ENCODE results near the gene IFI6.
A peak's percentile ranks its signal among the peaks of the same experiment; 100 is the strongest.

IFI6 gene

GRCh38 chr1:27658951-27659496, 13.0 kb downstream of the IFI6 start:
- Histone ChIP-seq H3K27ac (peak overlapping the region; percentile 76 to 98 (median 94)), H3K4me1 (peaks cover 72 to 91% (median 87%) of the 10 kb centered on the region in 10 experiments)
- no peak for TF ChIP-seq Cebpa-rat (IDR thresholded peaks at IDR 0.05)

DNA sequence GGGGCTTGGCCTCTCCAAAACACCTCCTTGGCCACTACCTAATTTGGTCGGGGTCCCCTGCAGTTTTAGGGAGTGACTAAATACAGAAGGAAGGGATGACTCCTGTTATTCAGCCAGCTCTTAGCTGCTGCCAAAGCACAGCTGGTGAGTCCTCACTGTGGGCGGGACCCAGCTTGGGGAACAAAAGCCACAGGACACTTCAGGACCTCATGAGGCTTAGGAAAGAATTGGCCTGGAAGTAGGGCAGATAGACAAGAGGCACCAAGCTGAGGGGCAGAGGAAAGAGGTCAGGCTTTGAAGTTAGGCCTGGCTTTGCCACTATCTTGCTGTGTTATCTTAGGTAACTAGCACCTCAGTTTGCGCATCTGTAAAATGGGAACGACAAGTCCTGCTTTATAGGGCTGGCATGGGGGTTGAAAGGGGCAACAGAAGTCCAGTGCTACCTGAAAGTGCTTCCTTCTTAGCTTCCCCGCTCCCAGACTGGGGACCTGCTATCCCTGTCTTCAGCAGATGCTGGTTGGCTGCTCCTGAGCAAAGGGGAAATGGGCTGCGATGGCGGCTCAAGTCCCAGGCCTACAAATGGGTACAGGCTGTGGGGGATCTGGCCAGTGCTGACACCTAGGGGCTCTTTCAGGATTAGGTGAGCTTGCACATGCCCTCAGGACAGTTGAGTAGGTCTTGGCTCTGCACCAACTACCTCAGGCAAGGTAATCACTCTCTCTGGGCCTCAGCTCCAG, 15.7 kb downstream of the IFI6 start:
- no peak for TF ChIP-seq Cebpa-rat (IDR thresholded peaks at IDR 0.05)
- Histone ChIP-seq H3K36me3 (no peaks in the 10 kb centered on the region), H3K4me2 (peak overlapping the region; percentile 37 to 79 (median 60)), H3K27me3 (no peaks in the 10 kb centered on the region), H3K4me1 (peaks cover 63 to 86% (median 74%) of the 10 kb centered on the region in 10 experiments), H3K9ac (peak overlapping the region in 8 of 11 experiments; percentile 2 to 53 (median 28); a peak in 8 of 22 replicates), H3K4me3 (no peak overlapping the region), H3K9me3 (replicated peaks in 1 of 11) (no peaks in the 10 kb centered on the region), H3K27ac (peak overlapping the region in 10 of 11 experiments; percentile 4 to 66 (median 54); a peak in 18 of 22 replicates), H4K20me1 (no peaks in the 10 kb centered on the region)

More at GRCh38 chr1:27658951-27659496, 13.0 kb downstream of the IFI6 start:
- no peaks in the 10 kb centered on the region for H4K20me1 ChIP-seq
- no peaks in the 10 kb centered on the region for H3K9me3 ChIP-seq (replicated peaks in 1 of 11)
- H3K4me2 ChIP-seq = peak overlapping the region; percentile 74 to 95 (median 90)
- peak overlapping the region; percentile 51 to 73 (median 60); a peak in 18 of 20 replicates for H3K4me3 ChIP-seq
- peak overlapping the region; percentile 77 to 88 (median 85) for H3K9ac ChIP-seq
- no peaks in the 10 kb centered on the region for H3K36me3 ChIP-seq
- H3K27me3 ChIP-seq = no peaks in the 10 kb centered on the region

DNA sequence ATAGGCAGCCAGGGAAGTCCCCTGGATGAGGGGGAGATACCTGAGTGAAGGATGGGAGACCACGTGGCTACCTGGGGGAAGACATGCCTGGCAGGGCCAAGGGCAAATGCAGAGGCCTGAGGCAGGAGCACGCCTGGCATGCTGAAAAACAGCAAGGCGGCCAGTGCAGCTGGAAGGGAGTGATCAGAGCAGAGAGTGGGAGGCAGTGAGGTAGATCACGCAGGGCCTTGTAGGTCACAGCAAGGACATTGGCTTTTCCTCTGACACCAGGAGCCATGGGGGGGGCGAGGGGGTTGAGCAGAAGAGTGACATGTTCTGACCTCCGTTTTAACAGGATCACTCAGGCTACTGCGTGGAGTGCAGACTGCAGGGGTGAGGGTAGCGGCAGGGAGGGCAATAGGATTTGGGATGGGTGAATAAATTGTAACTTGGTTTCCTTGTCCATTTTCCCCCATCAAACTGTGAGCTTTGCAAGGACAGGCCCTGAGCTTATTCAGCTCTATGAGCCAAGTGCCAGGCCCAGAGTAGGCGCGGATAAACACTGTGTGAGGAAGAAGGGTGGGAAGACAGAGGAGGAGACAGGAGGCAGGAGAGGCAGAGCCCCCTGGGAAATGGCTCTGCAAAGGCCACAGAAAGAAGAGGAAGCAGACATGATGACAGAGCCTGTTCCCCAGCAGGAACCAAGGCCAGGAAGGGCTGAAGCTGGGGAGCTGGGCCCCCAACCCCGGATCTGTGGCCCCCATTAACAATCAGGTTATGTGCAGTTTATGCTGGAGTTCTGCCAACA, 16.6 kb downstream of the IFI6 start:
- H3K9me3 ChIP-seq (replicated peaks in 1 of 11) = no peaks in the 10 kb centered on the region
- no peak for TF ChIP-seq Cebpa-rat (IDR thresholded peaks at IDR 0.05)
- peaks cover 61 to 86% (median 74%) of the 10 kb centered on the region in 10 experiments for H3K4me1 ChIP-seq
- no peaks in the 10 kb centered on the region for H4K20me1 ChIP-seq
- H3K9ac ChIP-seq = peak overlapping the region in 7 of 11 experiments; percentile 5 to 53 (median 28); a peak in 8 of 22 replicates
- H3K4me3 ChIP-seq = no peak overlapping the region
- peak overlapping the region in 7 of 11 experiments; percentile 46 to 66 (median 54); a peak in 14 of 22 replicates for H3K27ac ChIP-seq
- no peaks in the 10 kb centered on the region for H3K36me3 ChIP-seq
- H3K4me2 ChIP-seq = peak overlapping the region; percentile 37 to 79 (median 60)
- no peaks in the 10 kb centered on the region for H3K27me3 ChIP-seq

DNA sequence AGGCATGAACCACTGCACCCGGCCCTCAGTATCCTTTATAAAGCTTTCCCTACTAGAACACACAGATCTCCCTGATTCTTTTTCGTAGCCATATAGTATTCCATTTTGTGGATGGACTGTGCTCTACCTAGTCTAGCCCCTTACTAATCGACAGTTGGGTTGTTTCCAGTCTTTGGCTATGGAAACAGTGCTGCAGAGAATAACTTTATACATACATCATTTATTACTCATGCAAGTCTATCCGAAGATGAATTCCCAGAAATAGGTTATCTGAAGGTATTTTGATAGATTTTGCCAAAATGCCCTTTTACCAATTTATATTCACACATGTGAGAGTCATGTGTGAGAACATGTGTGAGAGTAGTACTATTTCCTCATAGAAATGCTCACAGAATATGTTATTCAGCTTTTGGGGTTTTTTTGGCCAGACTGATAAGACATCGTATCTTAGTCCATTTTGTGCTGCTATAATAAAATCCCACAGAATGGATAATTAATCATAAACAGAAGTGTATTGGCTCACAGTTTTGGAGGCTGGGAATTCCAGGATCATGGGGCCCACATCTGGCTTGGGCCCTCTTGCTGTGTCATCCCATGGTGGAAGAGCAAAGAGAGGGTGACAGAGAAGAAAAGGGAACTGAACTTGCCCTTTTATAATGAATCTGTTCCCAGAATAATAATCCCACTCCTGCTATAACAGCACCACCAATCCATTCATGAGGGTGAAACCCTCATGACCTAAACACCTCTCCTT, 19.7 kb downstream of the IFI6 start:
- no peak overlapping the region for H3K9ac ChIP-seq
- TF ChIP-seq Cebpa-rat (IDR thresholded peaks at IDR 0.05) = no peak
- no peaks in the 10 kb centered on the region for H4K20me1 ChIP-seq
- H3K4me1 ChIP-seq = peaks cover 47 to 73% (median 57%) of the 10 kb centered on the region in 10 experiments
- H3K27me3 ChIP-seq = no peaks in the 10 kb centered on the region
- no peaks in the 10 kb centered on the region for H3K9me3 ChIP-seq (replicated peaks in 1 of 11)
- peak overlapping the region in 3 of 11 experiments; percentile 4 to 52 (median 24); a peak in 4 of 22 replicates for H3K4me2 ChIP-seq
- H3K27ac ChIP-seq = peak overlapping the region in 1 of 11 experiments; percentile 16; a peak in 1 of 22 replicates
- no peaks in the 10 kb centered on the region for H3K36me3 ChIP-seq
- H3K4me3 ChIP-seq = no peak overlapping the region

DNA sequence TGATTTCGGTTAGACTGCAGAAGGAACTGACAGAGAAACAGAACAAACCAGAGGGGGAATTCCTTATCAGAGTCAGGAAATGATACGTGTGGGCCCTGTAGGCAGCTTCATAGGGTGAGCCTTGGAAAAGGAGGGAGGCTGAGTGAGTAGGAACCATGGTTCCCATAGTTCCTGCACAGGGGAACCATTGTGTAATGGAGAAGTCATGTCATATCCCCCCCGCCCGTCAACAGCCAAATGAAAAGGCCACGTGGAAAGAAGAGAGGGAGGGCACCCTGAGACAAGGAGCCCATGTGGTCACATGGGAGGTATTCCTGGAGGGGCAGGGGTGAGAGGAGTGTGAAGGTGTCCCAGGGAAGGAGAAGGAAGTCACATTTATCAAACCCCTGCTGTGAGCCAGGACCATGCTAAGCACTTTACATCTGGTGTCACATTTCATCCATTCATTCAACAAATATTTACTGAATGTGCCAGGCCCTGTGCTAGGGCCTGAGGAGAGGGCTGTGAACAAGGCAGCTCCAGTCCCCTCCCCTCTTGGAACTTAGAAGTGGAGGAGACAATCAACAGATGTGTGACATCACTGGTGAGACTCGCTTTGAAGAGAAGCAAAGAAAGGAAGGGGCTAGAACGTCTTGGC, 21.3 kb downstream of the IFI6 start:
- Histone ChIP-seq H3K4me3 (no peak overlapping the region), H3K9me3 (replicated peaks in 1 of 11) (no peaks in the 10 kb centered on the region), H3K9ac (peak overlapping the region in 4 of 11 experiments; percentile 4 to 24 (median 13); a peak in 2 of 22 replicates), H3K27ac (peak overlapping the region in 9 of 11 experiments; percentile 2 to 52 (median 14); a peak in 11 of 22 replicates), H3K4me1 (peaks cover 42 to 66% (median 53%) of the 10 kb centered on the region in 10 experiments), H3K4me2 (peak overlapping the region; percentile 20 to 75 (median 58)), H3K27me3 (no peaks in the 10 kb centered on the region), H4K20me1 (no peaks in the 10 kb centered on the region), H3K36me3 (no peaks in the 10 kb centered on the region)
- no peak for TF ChIP-seq Cebpa-rat (IDR thresholded peaks at IDR 0.05)

GRCh38 chr1:27650171-27650538, 21.8 kb downstream of the IFI6 start:
- Histone ChIP-seq H3K4me2 (peak overlapping the region; percentile 20 to 75 (median 58)), H3K27ac (peak overlapping the region in 7 of 11 experiments; percentile 2 to 52 (median 14); a peak in 5 of 22 replicates)

GRCh38 chr1:27649306-27649635, 22.7 kb downstream of the IFI6 start:
- Histone ChIP-seq H3K4me1 (peaks cover 35 to 56% (median 43%) of the 10 kb centered on the region in 10 experiments), H4K20me1 (no peaks in the 10 kb centered on the region), H3K36me3 (no peaks in the 10 kb centered on the region), H3K27me3 (no peaks in the 10 kb centered on the region), H3K27ac (no peak overlapping the region), H3K9ac (no peak overlapping the region; a peak in 1 of 22 replicates), H3K4me3 (no peak overlapping the region), H3K9me3 (replicated peaks in 1 of 11) (no peaks in the 10 kb centered on the region), H3K4me2 (no peak overlapping the region)
- no peak for TF ChIP-seq Cebpa-rat (IDR thresholded peaks at IDR 0.05)

More at GRCh38 chr1:27650171-27650538, 21.8 kb downstream of the IFI6 start:
- Histone ChIP-seq H3K4me3 (no peak overlapping the region), H3K27me3 (no peaks in the 10 kb centered on the region), H3K9me3 (replicated peaks in 1 of 11) (no peaks in the 10 kb centered on the region), H3K36me3 (no peaks in the 10 kb centered on the region), H3K9ac (peak overlapping the region in 3 of 11 experiments; percentile 4 to 24 (median 18); a peak in 2 of 22 replicates), H4K20me1 (no peaks in the 10 kb centered on the region), H3K4me1 (peaks cover 37 to 61% (median 48%) of the 10 kb centered on the region in 10 experiments)
- no peak for TF ChIP-seq Cebpa-rat (IDR thresholded peaks at IDR 0.05)
